ENCODE results near the gene PRRT1B.

DNA sequence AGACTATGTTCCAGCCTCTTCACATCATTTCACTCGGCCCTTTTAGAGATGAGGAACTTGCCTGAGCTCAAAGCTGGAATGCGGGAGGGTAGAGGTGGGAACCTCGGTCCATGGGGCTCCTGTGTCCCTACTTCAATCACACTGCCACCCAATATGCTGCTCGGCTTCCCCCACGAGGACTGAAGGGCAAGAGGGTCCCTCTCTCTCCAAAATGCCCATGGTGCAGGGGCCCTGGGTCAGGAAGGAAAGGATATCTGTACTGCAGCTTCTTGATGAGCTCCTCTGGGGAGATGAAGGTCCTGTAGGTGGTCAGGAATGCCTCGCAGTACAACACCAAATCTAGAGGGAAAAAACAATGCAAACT, 46.5 kb downstream of the PRRT1B start:
- TF ChIP-seq, protein P1, sequence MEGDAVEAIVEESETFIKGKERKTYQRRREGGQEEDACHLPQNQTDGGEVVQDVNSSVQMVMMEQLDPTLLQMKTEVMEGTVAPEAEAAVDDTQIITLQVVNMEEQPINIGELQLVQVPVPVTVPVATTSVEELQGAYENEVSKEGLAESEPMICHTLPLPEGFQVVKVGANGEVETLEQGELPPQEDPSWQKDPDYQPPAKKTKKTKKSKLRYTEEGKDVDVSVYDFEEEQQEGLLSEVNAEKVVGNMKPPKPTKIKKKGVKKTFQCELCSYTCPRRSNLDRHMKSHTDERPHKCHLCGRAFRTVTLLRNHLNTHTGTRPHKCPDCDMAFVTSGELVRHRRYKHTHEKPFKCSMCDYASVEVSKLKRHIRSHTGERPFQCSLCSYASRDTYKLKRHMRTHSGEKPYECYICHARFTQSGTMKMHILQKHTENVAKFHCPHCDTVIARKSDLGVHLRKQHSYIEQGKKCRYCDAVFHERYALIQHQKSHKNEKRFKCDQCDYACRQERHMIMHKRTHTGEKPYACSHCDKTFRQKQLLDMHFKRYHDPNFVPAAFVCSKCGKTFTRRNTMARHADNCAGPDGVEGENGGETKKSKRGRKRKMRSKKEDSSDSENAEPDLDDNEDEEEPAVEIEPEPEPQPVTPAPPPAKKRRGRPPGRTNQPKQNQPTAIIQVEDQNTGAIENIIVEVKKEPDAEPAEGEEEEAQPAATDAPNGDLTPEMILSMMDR (IDR thresholded peaks at IDR 0.05; ENCODE audit: low read length), result no peak
- TF ChIP-seq EZH2 (IDR thresholded peaks at IDR 0.05; ENCODE audit: borderline replicate concordance, low read length), result no peak

Measured in OCI-LY1 (cell line).